SK-N-SH treated with all-trans-retinoic acid at 6 μM for 48 hours (cell line): ENCODE results near the gene ABCF2.

Experiments used
- ATAC-seq: fragments of 200-7000 bp; cut with Tn5 transposase; 3 replicates; pipeline ENCODE4 v1.9.1; 2020; ENCODE audit warnings: mild to moderate bottlenecking, moderate library complexity
- ARNTL ChIP-seq: fragments of 450-650 bp; formaldehyde crosslinking; IDR thresholded peaks from 2 replicates; pipeline ENCODE4 v1.5.0; 2020; ENCODE audit warnings: low read depth, mild to moderate bottlenecking, moderate library complexity, borderline replicate concordance
- BACH2 ChIP-seq: fragments of 250-450 bp; sonication (Bioruptor Pico); IDR thresholded peaks from 2 replicates; pipeline ENCODE4 v1.9.0; 2021; ENCODE audit warnings: mild to moderate bottlenecking, borderline replicate concordance
- CSDC2 ChIP-seq: fragments of 250-450 bp; sonication (Bioruptor Pico); IDR thresholded peaks from 2 replicates; pipeline ENCODE4 v1.5.0; 2020; ENCODE audit warnings: mild to moderate bottlenecking, moderate library complexity
- ESRRG ChIP-seq: fragments of 250-450 bp; sonication (Bioruptor Pico); IDR thresholded peaks from 2 replicates; pipeline ENCODE4 v1.6.1; 2021; ENCODE audit warnings: mild to moderate bottlenecking
- GLIS3 ChIP-seq: fragments of 250-450 bp; sonication (Bioruptor Pico); IDR thresholded peaks from 2 replicates; pipeline ENCODE4 v1.5.0; 2020; ENCODE audit warnings: mild to moderate bottlenecking, moderate library complexity
- ISL1 ChIP-seq: fragments of 250-450 bp; sonication (Bioruptor Pico); IDR thresholded peaks from 2 replicates; pipeline ENCODE4 v2.1.2; 2022; ENCODE audit warnings: mild to moderate bottlenecking, moderate library complexity
- OSR1 ChIP-seq: fragments of 250-450 bp; sonication (Bioruptor Pico); IDR thresholded peaks from 2 replicates; pipeline ENCODE4 v1.8.0; 2022; ENCODE audit warnings: moderate library complexity, mild to moderate bottlenecking, inconsistent platforms
- PPARA ChIP-seq: fragments of 250-450 bp; sonication (Bioruptor Pico); IDR thresholded peaks from 2 replicates; pipeline ENCODE4 v1.5.0; 2020; ENCODE audit warnings: mild to moderate bottlenecking, borderline replicate concordance
- RARB ChIP-seq: fragments of 250-450 bp; sonication (Bioruptor Pico); IDR thresholded peaks from 2 replicates; pipeline ENCODE4 v1.8.0; 2021; ENCODE audit warnings: mild to moderate bottlenecking, moderate library complexity
- SNAI2 ChIP-seq: fragments of 250-450 bp; sonication (Bioruptor Pico); IDR thresholded peaks from 2 replicates; pipeline ENCODE4 v1.5.0; 2020; ENCODE audit warnings: mild to moderate bottlenecking, moderate library complexity
- TCF4 ChIP-seq: fragments of 250-450 bp; sonication (Bioruptor Pico); IDR thresholded peaks from 2 replicates; pipeline ENCODE4 v1.8.0; 2021; ENCODE audit warnings: mild to moderate bottlenecking, moderate library complexity, borderline replicate concordance
- TOX ChIP-seq: fragments of 250-450 bp; sonication (Bioruptor Pico); IDR thresholded peaks from 2 replicates; pipeline ENCODE4 v1.8.0; 2021; ENCODE audit warnings: mild to moderate bottlenecking, moderate library complexity, borderline replicate concordance
- ZC3H10 ChIP-seq: fragments of 250-450 bp; sonication (Bioruptor Pico); IDR thresholded peaks from 2 replicates; pipeline ENCODE4 v1.5.1; 2021; ENCODE audit warnings: mild to moderate bottlenecking, moderate library complexity
- ZFP3 ChIP-seq: fragments of 250-450 bp; sonication (Bioruptor Pico); IDR thresholded peaks from 2 replicates; pipeline ENCODE4 v1.5.0; 2020; ENCODE audit warnings: mild to moderate bottlenecking, moderate library complexity
- ZFP30 ChIP-seq: fragments of 450-650 bp; formaldehyde crosslinking; IDR thresholded peaks from 2 replicates; pipeline ENCODE4 v1.5.0; 2022; ENCODE audit warnings: mild to moderate bottlenecking, moderate library complexity
- ZNF565 ChIP-seq: fragments of 450-650 bp; formaldehyde crosslinking; conservative IDR thresholded peaks from 2 replicates; pipeline ENCODE4 v1.5.0; 2020; ENCODE audit warnings: low read depth, mild to moderate bottlenecking, moderate library complexity
- ZNF70 ChIP-seq: fragments of 450-650 bp; formaldehyde crosslinking; IDR thresholded peaks from 2 replicates; pipeline ENCODE4 v1.5.0; 2020; ENCODE audit warnings: mild to moderate bottlenecking, moderate library complexity
- ZNF8 ChIP-seq: fragments of 450-650 bp; formaldehyde crosslinking; IDR thresholded peaks from 2 replicates; pipeline ENCODE4 v1.5.0; 2020; ENCODE audit warnings: mild to moderate bottlenecking, moderate library complexity
- TF ChIP-seq, protein P1 (sequence below): fragments of 250-450 bp; sonication (Bioruptor Pico); IDR thresholded peaks from 2 replicates; pipeline ENCODE4 v1.5.0; 2020; ENCODE audit warnings: mild to moderate bottlenecking, moderate library complexity
- TF ChIP-seq, protein P2 (sequence below): fragments of 250-450 bp; sonication (Bioruptor Pico); IDR thresholded peaks from 2 replicates; pipeline ENCODE4 v1.8.0; 2021; ENCODE audit warnings: low read depth, mild to moderate bottlenecking, moderate library complexity, borderline replicate concordance
- TF ChIP-seq, protein P3 (sequence below): fragments of 250-450 bp; sonication (Bioruptor Pico); IDR thresholded peaks from 2 replicates; pipeline ENCODE4 v1.8.0; 2020; ENCODE audit warnings: mild to moderate bottlenecking, moderate library complexity, borderline replicate concordance
- TF ChIP-seq, protein P4 (sequence below): fragments of 250-450 bp; sonication (Bioruptor Pico); IDR thresholded peaks from 2 replicates; pipeline ENCODE4 v1.5.1; 2020; ENCODE audit warnings: low read depth, mild to moderate bottlenecking, moderate library complexity
- TF ChIP-seq, protein P5 (sequence below): fragments of 250-450 bp; sonication (Bioruptor Pico); IDR thresholded peaks from 2 replicates; pipeline ENCODE4 v1.5.1; 2021; ENCODE audit warnings: mild to moderate bottlenecking, moderate library complexity

The ABCF2 gene

DNA sequence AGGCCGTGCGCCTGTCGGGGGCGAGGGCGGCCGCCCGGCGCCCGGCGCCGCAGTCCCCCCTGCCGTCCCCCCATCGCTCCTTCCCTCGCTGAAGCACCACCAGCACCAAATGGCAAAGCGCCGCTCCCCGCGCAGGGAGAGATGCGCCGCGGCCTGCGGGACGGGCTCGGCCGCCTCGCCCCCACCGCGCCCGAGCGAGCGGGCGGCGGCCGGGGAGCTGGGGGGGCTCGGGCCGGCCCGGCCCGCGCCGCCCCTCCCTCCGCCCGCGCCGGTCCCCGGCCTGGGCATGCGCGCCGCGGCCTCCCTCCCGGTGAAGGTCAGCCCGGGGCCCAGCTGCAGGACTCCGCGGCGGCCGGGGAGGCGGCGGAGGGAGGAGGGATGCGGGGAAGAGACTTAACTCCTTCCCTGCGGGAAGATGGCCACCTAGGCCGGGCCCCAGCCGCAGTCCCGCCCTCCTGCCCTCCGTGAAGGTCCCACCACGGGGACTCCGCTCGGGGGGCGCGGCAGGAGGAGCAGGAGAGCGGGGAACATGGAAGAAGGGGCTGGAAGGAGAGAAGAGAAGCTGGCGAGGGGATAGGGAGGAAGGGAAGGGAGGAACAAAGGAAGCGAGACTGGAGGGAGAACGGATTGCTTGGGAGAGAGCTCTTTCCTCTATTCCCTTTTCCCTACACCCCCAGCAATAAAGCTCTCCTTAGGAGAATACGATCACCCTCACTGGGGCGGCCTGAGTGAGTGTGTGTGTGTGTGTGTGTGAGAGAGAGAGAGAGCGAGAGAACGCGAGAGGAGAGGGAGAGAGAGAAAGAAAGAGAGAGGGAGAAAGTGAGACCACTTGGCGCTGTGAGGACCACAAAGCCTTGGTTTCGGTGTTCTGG, 24.9 kb upstream of the ABCF2 start:
- TF ChIP-seq ZC3H10 (CRISPR knock-in tag) (no peak), SNAI2 (no peak), ARNTL (no peak), BACH2 (CRISPR knock-in tag) (no peak), RARB (CRISPR knock-in tag) (no peak), OSR1 (no peak), ZFP30 (CRISPR knock-in tag) (no peak), TCF4 (no peak), ESRRG (CRISPR knock-in tag) (no peak), ZNF8 (no peak), ZNF565 (CRISPR knock-in tag) (no peak), ZNF70 (CRISPR knock-in tag) (peak; percentile 26; the same call in 1 of the 2 replicates), TOX (no peak), ZFP3 (CRISPR knock-in tag) (peak; percentile 74; the same call in 1 of the 2 replicates), CSDC2 (no peak), GLIS3 (CRISPR knock-in tag) (0 out of 2 replicates have a peak, but pooled peaks have one; percentile 10), ISL1 (CRISPR knock-in tag) (no peak), PPARA (no peak)
- TF ChIP-seq, protein P1, sequence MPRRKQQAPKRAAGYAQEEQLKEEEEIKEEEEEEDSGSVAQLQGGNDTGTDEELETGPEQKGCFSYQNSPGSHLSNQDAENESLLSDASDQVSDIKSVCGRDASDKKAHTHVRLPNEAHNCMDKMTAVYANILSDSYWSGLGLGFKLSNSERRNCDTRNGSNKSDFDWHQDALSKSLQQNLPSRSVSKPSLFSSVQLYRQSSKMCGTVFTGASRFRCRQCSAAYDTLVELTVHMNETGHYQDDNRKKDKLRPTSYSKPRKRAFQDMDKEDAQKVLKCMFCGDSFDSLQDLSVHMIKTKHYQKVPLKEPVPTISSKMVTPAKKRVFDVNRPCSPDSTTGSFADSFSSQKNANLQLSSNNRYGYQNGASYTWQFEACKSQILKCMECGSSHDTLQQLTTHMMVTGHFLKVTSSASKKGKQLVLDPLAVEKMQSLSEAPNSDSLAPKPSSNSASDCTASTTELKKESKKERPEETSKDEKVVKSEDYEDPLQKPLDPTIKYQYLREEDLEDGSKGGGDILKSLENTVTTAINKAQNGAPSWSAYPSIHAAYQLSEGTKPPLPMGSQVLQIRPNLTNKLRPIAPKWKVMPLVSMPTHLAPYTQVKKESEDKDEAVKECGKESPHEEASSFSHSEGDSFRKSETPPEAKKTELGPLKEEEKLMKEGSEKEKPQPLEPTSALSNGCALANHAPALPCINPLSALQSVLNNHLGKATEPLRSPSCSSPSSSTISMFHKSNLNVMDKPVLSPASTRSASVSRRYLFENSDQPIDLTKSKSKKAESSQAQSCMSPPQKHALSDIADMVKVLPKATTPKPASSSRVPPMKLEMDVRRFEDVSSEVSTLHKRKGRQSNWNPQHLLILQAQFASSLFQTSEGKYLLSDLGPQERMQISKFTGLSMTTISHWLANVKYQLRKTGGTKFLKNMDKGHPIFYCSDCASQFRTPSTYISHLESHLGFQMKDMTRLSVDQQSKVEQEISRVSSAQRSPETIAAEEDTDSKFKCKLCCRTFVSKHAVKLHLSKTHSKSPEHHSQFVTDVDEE (CRISPR knock-in tag) = 0 out of 2 replicates have a peak, but pooled peaks have one; percentile 30
- TF ChIP-seq, protein P2, sequence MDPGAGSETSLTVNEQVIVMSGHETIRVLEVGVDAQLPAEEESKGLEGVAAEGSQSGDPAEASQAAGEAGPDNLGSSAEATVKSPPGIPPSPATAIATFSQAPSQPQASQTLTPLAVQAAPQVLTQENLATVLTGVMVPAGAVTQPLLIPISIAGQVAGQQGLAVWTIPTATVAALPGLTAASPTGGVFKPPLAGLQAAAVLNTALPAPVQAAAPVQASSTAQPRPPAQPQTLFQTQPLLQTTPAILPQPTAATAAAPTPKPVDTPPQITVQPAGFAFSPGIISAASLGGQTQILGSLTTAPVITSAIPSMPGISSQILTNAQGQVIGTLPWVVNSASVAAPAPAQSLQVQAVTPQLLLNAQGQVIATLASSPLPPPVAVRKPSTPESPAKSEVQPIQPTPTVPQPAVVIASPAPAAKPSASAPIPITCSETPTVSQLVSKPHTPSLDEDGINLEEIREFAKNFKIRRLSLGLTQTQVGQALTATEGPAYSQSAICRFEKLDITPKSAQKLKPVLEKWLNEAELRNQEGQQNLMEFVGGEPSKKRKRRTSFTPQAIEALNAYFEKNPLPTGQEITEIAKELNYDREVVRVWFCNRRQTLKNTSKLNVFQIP = no peak
- TF ChIP-seq, protein P3, sequence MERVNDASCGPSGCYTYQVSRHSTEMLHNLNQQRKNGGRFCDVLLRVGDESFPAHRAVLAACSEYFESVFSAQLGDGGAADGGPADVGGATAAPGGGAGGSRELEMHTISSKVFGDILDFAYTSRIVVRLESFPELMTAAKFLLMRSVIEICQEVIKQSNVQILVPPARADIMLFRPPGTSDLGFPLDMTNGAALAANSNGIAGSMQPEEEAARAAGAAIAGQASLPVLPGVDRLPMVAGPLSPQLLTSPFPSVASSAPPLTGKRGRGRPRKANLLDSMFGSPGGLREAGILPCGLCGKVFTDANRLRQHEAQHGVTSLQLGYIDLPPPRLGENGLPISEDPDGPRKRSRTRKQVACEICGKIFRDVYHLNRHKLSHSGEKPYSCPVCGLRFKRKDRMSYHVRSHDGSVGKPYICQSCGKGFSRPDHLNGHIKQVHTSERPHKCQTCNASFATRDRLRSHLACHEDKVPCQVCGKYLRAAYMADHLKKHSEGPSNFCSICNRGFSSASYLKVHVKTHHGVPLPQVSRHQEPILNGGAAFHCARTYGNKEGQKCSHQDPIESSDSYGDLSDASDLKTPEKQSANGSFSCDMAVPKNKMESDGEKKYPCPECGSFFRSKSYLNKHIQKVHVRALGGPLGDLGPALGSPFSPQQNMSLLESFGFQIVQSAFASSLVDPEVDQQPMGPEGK (CRISPR knock-in tag) = no peak
- TF ChIP-seq, protein P4, sequence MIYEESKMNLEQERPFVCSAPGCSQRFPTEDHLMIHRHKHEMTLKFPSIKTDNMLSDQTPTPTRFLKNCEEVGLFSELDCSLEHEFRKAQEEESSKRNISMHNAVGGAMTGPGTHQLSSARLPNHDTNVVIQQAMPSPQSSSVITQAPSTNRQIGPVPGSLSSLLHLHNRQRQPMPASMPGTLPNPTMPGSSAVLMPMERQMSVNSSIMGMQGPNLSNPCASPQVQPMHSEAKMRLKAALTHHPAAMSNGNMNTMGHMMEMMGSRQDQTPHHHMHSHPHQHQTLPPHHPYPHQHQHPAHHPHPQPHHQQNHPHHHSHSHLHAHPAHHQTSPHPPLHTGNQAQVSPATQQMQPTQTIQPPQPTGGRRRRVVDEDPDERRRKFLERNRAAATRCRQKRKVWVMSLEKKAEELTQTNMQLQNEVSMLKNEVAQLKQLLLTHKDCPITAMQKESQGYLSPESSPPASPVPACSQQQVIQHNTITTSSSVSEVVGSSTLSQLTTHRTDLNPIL = no peak
- TF ChIP-seq, protein P5, sequence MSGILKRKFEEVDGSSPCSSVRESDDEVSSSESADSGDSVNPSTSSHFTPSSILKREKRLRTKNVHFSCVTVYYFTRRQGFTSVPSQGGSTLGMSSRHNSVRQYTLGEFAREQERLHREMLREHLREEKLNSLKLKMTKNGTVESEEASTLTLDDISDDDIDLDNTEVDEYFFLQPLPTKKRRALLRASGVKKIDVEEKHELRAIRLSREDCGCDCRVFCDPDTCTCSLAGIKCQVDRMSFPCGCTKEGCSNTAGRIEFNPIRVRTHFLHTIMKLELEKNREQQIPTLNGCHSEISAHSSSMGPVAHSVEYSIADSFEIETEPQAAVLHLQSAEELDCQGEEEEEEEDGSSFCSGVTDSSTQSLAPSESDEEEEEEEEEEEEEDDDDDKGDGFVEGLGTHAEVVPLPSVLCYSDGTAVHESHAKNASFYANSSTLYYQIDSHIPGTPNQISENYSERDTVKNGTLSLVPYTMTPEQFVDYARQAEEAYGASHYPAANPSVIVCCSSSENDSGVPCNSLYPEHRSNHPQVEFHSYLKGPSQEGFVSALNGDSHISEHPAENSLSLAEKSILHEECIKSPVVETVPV = no peak
- peak; percentile 64 for ATAC-seq

DNA sequence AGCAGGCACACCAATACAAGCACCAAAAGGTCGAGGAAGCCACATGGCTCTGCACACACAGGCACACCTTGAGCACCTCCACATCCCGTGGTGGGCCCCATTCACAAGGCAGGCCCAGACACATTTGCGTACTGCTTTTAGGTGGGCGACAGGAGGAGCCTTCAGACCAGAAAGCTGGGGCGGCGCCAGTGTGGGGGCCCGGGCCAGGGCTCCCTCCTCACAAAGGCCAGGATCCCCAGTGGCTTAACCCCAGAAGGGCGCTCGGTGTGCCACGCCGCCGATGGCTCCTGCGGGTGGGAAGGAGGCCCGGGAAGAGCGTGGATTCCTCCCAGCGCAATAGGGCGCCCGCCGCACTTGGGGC, 24.3 kb upstream of the ABCF2 start:
- no peak for TF ChIP-seq CSDC2
- no peak for TF ChIP-seq ISL1 (CRISPR knock-in tag)
- TF ChIP-seq, protein P4 = no peak
- TF ChIP-seq, protein P3 (CRISPR knock-in tag) = 0 out of 2 replicates have a peak, but pooled peaks have one; percentile 23
- no peak for TF ChIP-seq ZNF8
- TF ChIP-seq, protein P1 (CRISPR knock-in tag) = 0 out of 2 replicates have a peak, but pooled peaks have one; percentile 23
- ATAC-seq = peak; percentile 1; the same call in 2 of the 3 replicates
